Measurements from ENCODE around the gene DMXL1.
"Not testable (repeated sequence)": the region's sequence is repeated elsewhere in the genome, so short reads cannot be mapped to it uniquely, and the experiment has no call there.

DMXL1 gene

GRCh38 chr5:119177226-119177625 is 106.3 kb downstream of the DMXL1 start:
- no peak for DNase-seq (ENCODE audit: low read depth)
- TF ChIP-seq CTCF (IDR thresholded peaks at IDR 0.05; ENCODE audit: low read depth, low read length, missing control alignments) = no peak

GRCh38 chr5:119178435-119178834 is 107.5 kb downstream of the DMXL1 start:
- no peak overlapping the region for H3K4me3 ChIP-seq (ENCODE audit: low read depth, low read length)
- DNase-seq (ENCODE audit: low read depth) = no peak
- no peak for TF ChIP-seq CTCF (IDR thresholded peaks at IDR 0.05; ENCODE audit: low read depth, low read length, missing control alignments)

More at GRCh38 chr5:119177226-119177625, 106.3 kb downstream of the DMXL1 start:
- no peak overlapping the region for H3K4me3 ChIP-seq (ENCODE audit: low read depth, low read length)

GRCh38 chr5:119179857-119180641 is 109.2 kb downstream of the DMXL1 start:
- no peak overlapping the region for H3K4me3 ChIP-seq (ENCODE audit: low read depth, low read length)
- DNase-seq (ENCODE audit: low read depth) = no peak
- no peak for TF ChIP-seq CTCF (IDR thresholded peaks at IDR 0.05; ENCODE audit: low read depth, low read length, missing control alignments)

- not testable (repeated sequence) for H3K4me3 ChIP-seq (ENCODE audit: low read depth, low read length)
These were observed 114.6 kb downstream of the DMXL1 start for GRCh38 chr5:119185512-119185911.

GRCh38 chr5:119187776-119188529 is 117.1 kb downstream of the DMXL1 start:
- TF ChIP-seq CTCF (IDR thresholded peaks at IDR 0.05; ENCODE audit: low read depth, low read length, missing control alignments) = no peak
- peak; percentile 2 for DNase-seq (ENCODE audit: low read depth)
- H3K4me3 ChIP-seq (ENCODE audit: low read depth, low read length) = no peak overlapping the region

More at GRCh38 chr5:119185512-119185911, 114.6 kb downstream of the DMXL1 start:
- not testable (repeated sequence) for DNase-seq (ENCODE audit: low read depth)

- no peak for DNase-seq (ENCODE audit: low read depth)
- no peak overlapping the region for H3K4me3 ChIP-seq (ENCODE audit: low read depth, low read length)
- TF ChIP-seq CTCF (IDR thresholded peaks at IDR 0.05; ENCODE audit: low read depth, low read length, missing control alignments) = no peak
These were observed 119.7 kb downstream of the DMXL1 start for GRCh38 chr5:119190470-119191095.

- H3K4me3 ChIP-seq (ENCODE audit: low read depth, low read length) = no peak overlapping the region
- TF ChIP-seq CTCF (IDR thresholded peaks at IDR 0.05; ENCODE audit: low read depth, low read length, missing control alignments) = no peak
- DNase-seq (ENCODE audit: low read depth) = no peak
These were observed 121.1 kb downstream of the DMXL1 start for GRCh38 chr5:119191944-119192343.
